Progenitor cell of endocrine pancreas (in vitro differentiated cells): ENCODE measurements around the gene CUEDC1. TPM values are rescaled to one million over a fixed set of nuclear protein-coding genes. Genes with fewer than 3 reads are reported as not detected.

Experiments
- DNase-seq: peaks from one replicate; pipeline ENCODE4 v3.0.0; 2021; ENCODE audit warnings: low spot score; ENCODE audit not compliant: unreplicated experiment
- H3K27ac Mint-ChIP-seq: 2 replicates; pipeline ENCODE4 v1.8.0; 2021; ENCODE audit warnings: mild to moderate bottlenecking, moderate library complexity, mixed read lengths
- H3K27me3 Mint-ChIP-seq: 2 replicates; pipeline ENCODE4 v1.8.0; 2021; ENCODE audit warnings: mixed read lengths
- H3K36me3 Mint-ChIP-seq: 2 replicates; pipeline ENCODE4 v1.8.0; 2022; ENCODE audit warnings: mixed read lengths; ENCODE audit not compliant: insufficient read depth
- H3K4me1 Mint-ChIP-seq: 2 replicates; pipeline ENCODE4 v1.8.0; 2021; ENCODE audit warnings: low read depth, mixed read lengths
- H3K4me3 Mint-ChIP-seq: 2 replicates; pipeline ENCODE4 v1.8.0; 2021; ENCODE audit warnings: low read depth, mild to moderate bottlenecking, moderate library complexity, mixed read lengths
- H3K9me3 Mint-ChIP-seq: 2 replicates; pipeline ENCODE4 v1.8.0; 2021; ENCODE audit warnings: low read depth, mixed read lengths
- total RNA-seq: library from RNA; stranded (reverse); gene quantifications from 2 replicates; pipeline ENCODE4 v1.2.1, GENCODE V29; 2021
- TF ChIP-seq, protein P1 (sequence below): fragments of 200-600 bp; sonication (generic); IDR thresholded peaks from one replicate; pipeline ENCODE4 v1.5.0; 2021; ENCODE audit warnings: antibody characterized with exemption, mild to moderate bottlenecking; ENCODE audit not compliant: unreplicated experiment

The CUEDC1 gene
- total RNA-seq, 1 donor from 2014 or later = 30.8 TPM

DNA sequence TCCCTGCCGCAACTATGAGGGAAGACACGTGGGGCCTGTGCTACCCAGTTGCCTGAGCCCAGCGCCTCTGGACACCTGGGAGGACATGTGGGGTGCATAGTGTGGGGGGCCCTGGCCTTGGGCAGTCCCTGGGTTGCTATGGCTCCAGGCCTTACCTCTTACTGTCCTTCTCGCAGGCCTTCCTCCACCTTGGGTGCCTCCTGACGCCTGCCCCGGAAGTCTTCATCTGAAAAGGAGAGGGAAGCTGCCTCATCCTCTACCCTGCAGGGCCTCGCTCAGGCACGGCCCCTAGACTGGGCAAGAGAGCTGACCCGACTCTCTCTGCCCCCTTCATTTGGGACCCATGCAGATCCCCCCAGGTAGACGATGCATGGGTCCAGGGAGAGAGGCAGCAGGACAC, 88.9 kb downstream of the CUEDC1 start:
- Mint-ChIP-seq H3K9me3 (no peaks in the 10 kb centered on the region), H3K4me3 (no peak overlapping the region), H3K27me3 (peaks cover 36% of the 10 kb centered on the region), H3K27ac (no peak overlapping the region), H3K36me3 (peaks cover 20% of the 10 kb centered on the region), H3K4me1 (no peaks in the 10 kb centered on the region)
- no peak for DNase-seq
- TF ChIP-seq, protein P1, sequence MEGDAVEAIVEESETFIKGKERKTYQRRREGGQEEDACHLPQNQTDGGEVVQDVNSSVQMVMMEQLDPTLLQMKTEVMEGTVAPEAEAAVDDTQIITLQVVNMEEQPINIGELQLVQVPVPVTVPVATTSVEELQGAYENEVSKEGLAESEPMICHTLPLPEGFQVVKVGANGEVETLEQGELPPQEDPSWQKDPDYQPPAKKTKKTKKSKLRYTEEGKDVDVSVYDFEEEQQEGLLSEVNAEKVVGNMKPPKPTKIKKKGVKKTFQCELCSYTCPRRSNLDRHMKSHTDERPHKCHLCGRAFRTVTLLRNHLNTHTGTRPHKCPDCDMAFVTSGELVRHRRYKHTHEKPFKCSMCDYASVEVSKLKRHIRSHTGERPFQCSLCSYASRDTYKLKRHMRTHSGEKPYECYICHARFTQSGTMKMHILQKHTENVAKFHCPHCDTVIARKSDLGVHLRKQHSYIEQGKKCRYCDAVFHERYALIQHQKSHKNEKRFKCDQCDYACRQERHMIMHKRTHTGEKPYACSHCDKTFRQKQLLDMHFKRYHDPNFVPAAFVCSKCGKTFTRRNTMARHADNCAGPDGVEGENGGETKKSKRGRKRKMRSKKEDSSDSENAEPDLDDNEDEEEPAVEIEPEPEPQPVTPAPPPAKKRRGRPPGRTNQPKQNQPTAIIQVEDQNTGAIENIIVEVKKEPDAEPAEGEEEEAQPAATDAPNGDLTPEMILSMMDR = no peak

DNA sequence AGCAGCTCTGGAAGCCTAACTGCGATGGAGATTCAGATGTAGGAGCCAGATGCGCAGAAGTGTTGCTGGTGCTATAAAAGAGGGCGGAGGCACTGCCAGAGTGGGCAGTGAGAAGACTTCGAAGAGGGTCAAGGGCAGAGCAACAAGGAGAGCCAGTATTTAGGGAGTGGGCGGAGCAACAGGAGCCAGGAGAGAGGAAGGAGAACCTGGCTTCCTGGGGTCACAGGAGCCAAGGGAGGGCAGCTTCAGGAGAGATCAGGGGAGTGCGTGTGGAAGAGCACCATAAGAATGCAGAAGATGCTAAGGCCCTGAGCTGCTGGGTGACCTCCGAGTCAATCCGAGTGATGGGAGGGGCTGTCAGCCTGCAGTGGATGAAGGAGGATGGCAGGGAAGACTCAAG, 90.9 kb downstream of the CUEDC1 start:
- no peak overlapping the region for H3K27ac Mint-ChIP-seq
- H3K4me1 Mint-ChIP-seq = peaks cover 7% of the 10 kb centered on the region
- TF ChIP-seq, protein P1 = no peak
- no peak overlapping the region for H3K4me3 Mint-ChIP-seq
- no peak for DNase-seq
- H3K36me3 Mint-ChIP-seq = peaks cover 15% of the 10 kb centered on the region
- H3K27me3 Mint-ChIP-seq = peaks cover 53% of the 10 kb centered on the region
- H3K9me3 Mint-ChIP-seq = no peaks in the 10 kb centered on the region

DNA sequence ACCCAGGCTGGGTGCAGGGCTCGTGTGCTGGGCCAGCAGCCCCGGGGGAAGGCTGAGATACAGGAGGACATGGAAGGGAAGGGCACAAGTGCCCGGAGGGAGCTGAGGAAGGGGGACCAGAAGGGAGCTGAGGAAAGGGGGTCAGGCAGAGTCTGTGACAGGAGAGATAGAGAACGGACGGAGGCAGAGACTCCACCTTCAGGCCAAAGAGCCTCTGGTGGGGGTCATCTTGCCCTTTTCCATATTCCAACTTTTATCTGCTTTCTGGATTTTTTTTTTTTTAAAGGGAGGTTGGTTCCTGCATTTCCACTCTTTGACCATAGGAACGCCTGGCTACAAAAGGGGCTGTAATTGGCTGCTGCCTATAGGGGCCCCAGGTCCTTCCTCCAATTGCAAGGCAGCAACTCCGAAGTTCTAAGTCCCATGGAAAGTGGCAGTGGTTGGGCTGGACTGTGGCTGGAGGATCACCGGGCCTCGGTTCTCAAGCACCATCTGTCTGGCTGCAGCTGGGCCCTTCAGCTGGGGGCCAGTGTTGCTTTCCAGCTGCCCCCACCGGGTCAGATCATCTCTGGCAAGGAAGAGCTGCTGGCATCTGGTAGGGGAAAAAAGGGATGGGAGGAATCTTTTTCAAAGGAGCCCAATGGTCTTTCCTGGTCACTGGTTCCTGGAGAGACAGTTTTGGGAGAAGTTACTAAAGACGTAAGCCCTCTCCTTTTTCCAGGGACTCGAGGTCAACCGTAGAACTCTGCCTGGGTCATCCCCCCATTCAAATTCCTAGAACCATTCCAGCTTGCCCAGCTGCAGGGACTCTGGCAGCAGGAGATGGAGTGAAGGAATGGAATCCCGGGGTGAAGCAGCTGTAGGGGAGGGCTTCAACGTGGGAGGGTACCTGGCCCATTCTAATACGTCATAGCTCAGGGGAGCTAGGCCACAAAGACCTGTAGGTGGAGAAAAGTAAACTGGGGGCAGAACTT, 92.2 kb downstream of the CUEDC1 start:
- DNase-seq = no peak
- Mint-ChIP-seq H3K27ac (no peak overlapping the region), H3K4me1 (peaks cover 7% of the 10 kb centered on the region), H3K4me3 (no peak overlapping the region), H3K9me3 (no peaks in the 10 kb centered on the region), H3K36me3 (peaks cover 14% of the 10 kb centered on the region), H3K27me3 (peaks cover 65% of the 10 kb centered on the region)
- TF ChIP-seq, protein P1 = no peak

DNA sequence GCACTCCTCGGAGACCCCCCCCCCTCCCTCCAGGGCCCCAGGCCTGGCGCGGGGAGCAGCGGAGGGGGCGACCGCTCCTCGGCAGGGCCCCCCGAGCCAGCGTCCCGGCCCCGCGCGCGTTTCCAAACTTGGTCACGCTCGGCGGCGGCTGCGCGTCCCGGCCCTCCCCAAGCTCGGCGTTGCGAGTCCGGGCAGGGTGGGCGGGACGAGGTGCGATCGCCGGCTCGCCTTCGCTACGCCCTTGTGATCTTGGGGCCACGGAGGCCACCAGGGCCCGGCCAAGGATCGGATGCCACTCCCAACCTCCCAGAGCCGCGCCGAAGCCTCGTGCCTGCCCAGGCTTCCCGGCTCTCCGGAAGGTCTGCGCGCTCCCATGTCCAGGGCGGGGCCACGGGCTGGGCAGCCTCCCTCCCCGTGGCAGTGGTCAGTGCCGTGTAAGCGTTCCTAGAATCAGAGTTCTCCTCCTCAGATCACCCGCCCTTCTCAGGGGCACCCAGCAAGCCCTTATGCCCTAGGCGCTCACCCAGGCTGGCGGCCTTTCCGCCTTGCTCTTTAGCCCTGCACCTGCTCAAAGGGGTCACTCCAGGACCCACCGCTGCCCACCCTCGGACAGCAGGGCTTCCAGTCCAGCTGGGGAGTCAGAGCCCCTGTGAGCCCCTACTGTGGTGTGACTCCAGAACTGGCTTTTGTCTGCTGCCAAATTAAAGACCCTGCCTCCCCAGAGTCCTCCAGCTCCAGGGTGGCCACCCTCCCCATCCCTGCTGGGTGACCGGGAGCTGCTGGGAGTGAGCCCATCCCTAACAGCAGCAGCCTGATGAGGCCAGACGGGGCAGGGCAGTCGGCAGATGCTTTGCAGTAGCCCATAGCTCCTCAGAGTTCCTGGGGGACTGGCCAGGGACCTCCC, 93.2 kb downstream of the CUEDC1 start:
- Mint-ChIP-seq H3K36me3 (peaks cover 12% of the 10 kb centered on the region), H3K4me1 (peaks cover 7% of the 10 kb centered on the region), H3K27ac (no peak overlapping the region), H3K4me3 (peak overlapping the region; percentile 59), H3K9me3 (no peaks in the 10 kb centered on the region), H3K27me3 (peaks cover 62% of the 10 kb centered on the region)
- TF ChIP-seq, protein P1 = no peak
- DNase-seq = no peak
